ES-I3 (cell line): ENCODE data around the gene CD300C.

Experiments used
- H3K36me3 ChIP-seq: 2 replicates; pipeline ENCODE4 v1.6.1; 2013; ENCODE audit warnings: mild to moderate bottlenecking, low read length, control low read depth, moderate library complexity; ENCODE audit not compliant: insufficient read depth
- H3K4me1 ChIP-seq: 2 replicates; pipeline ENCODE4 v1.6.1; 2013; ENCODE audit warnings: mild to moderate bottlenecking, control low read depth, low read length; ENCODE audit not compliant: insufficient read depth
- H3K9ac ChIP-seq: 2 replicates; pipeline ENCODE4 v1.6.1; 2013; ENCODE audit warnings: low read depth, mild to moderate bottlenecking, low read length, moderate library complexity
- H3K9me3 ChIP-seq: 2 replicates; pipeline ENCODE4 v1.6.1; 2013; ENCODE audit warnings: mild to moderate bottlenecking, low read length, moderate library complexity; ENCODE audit not compliant: control insufficient read depth, insufficient read depth

CD300C gene

GRCh38 chr17:74493331-74493833, 52.5 kb downstream of the CD300C start:
- Histone ChIP-seq H3K9me3 (no peaks in the 10 kb centered on the region; the same call in 1 of the 2 replicates), H3K9ac (no peak overlapping the region), H3K36me3 (no peaks in the 10 kb centered on the region), H3K4me1 (no peaks in the 10 kb centered on the region)

- no peak overlapping the region for H3K9ac ChIP-seq
- no peaks in the 10 kb centered on the region; the same call in 1 of the 2 replicates for H3K9me3 ChIP-seq
- H3K36me3 ChIP-seq: no peaks in the 10 kb centered on the region
- H3K4me1 ChIP-seq: no peaks in the 10 kb centered on the region
Measured at GRCh38 chr17:74491626-74492025, 54.3 kb downstream of the CD300C start.
